RPMI8226 (cell line): ENCODE data around the gene FAM187B.

Source experiments
- DNase-seq: peaks from one replicate; pipeline ENCODE4 v3.0.0-alpha.2; 2015

The FAM187B gene

GRCh38 chr19:35228177-35228930, at the start of gene FAM187B:
TSS of gene FAM187B (minus strand) at chr19:35228739. CDS start at chr19:35228680, 59 bp downstream.
- no peak for DNase-seq

- no peak for DNase-seq
Observed at GRCh38 chr19:35276706-35277281, 48.3 kb upstream of the FAM187B start.

- DNase-seq, result no peak
Observed at GRCh38 chr19:35274323-35274722, 45.8 kb upstream of the FAM187B start.

- no peak for DNase-seq
Observed at GRCh38 chr19:35273686-35274259, 45.2 kb upstream of the FAM187B start.

- DNase-seq, result no peak
Observed at GRCh38 chr19:35272954-35273649, 44.6 kb upstream of the FAM187B start.

- no peak for DNase-seq
Observed at GRCh38 chr19:35272122-35272719, 43.7 kb upstream of the FAM187B start.

- no peak for DNase-seq
Observed at GRCh38 chr19:35271546-35271945, 43.0 kb upstream of the FAM187B start.

GRCh38 chr19:35270381-35270811, 41.9 kb upstream of the FAM187B start:
- DNase-seq, result no peak

GRCh38 chr19:35269438-35270117, 41.0 kb upstream of the FAM187B start:
- DNase-seq, result peak; percentile 85

- DNase-seq, result peak; percentile 71
Observed at GRCh38 chr19:35268536-35269437, 40.2 kb upstream of the FAM187B start, which contains the start of gene USF2. TSS of gene USF2 (plus strand) at chr19:35268962. CDS start at chr19:35269102, 140 bp downstream.

- DNase-seq, result peak; percentile 79
Observed at GRCh38 chr19:35267818-35268535, 39.4 kb upstream of the FAM187B start.

- peak; percentile 35 for DNase-seq
Observed at GRCh38 chr19:35267353-35267817, 38.8 kb upstream of the FAM187B start.

GRCh38 chr19:35266520-35267352, 38.2 kb upstream of the FAM187B start:
- no peak for DNase-seq

- no peak for DNase-seq
Observed at GRCh38 chr19:35265900-35266519, 37.5 kb upstream of the FAM187B start.

GRCh38 chr19:35265126-35265899, 36.8 kb upstream of the FAM187B start:
- DNase-seq, result no peak

GRCh38 chr19:35264268-35265125, 36.0 kb upstream of the FAM187B start:
- no peak for DNase-seq

GRCh38 chr19:35262101-35262761, 33.7 kb upstream of the FAM187B start:
- DNase-seq, result no peak
